ENCODE data around the gene GATA5. TPM values are rescaled to one million over a fixed set of nuclear protein-coding genes. Genes with fewer than 3 reads are reported as not detected.

The GATA5 gene
- total RNA-seq, 1 experiment from 2014 or later = 1.4 TPM

DNA sequence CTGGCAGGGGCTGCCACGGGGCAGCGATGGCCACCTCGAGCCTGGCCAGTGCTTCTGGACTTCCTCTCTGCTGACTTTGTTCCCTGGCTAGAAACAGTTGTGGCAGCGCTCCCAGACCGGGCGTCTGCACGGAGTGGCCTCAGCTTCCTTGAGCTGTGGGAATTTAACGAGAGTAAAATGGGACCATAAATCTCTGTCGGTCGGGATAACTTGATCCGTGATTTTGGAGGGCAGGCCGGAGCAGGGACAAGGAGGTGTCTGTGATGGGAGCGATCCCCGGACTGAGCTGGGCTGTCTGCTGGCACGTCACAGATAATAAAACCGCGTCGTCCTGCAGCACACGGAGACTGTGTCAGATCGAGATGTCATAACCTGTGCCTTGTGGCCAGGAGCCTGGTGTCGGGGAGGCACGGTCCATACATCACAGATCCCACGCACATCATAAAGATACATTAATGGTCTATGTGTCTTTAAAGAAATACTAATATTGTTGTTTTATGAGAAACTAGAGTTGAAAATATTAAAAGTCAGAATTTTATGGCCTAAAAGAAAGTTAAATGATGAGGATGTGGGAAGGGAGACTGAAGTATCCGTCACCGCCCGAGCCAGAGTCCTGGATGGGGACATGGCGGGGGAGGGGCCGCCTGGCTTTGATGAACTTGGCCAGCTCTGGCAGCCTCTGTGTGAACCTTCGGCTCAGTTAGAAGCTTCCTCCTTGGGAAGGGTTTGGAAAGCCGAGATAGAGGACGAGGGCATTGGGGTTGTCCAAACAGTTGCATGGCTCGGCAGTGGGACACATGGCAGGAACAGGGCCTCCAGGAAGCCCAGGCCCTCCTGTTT, 41.9 kb downstream of the GATA5 start (continued):
- TF ChIP-seq, protein P1, sequence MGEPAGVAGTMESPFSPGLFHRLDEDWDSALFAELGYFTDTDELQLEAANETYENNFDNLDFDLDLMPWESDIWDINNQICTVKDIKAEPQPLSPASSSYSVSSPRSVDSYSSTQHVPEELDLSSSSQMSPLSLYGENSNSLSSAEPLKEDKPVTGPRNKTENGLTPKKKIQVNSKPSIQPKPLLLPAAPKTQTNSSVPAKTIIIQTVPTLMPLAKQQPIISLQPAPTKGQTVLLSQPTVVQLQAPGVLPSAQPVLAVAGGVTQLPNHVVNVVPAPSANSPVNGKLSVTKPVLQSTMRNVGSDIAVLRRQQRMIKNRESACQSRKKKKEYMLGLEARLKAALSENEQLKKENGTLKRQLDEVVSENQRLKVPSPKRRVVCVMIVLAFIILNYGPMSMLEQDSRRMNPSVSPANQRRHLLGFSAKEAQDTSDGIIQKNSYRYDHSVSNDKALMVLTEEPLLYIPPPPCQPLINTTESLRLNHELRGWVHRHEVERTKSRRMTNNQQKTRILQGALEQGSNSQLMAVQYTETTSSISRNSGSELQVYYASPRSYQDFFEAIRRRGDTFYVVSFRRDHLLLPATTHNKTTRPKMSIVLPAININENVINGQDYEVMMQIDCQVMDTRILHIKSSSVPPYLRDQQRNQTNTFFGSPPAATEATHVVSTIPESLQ (CRISPR knock-in tag; IDR thresholded peaks at IDR 0.05) = no peak
- TF ChIP-seq, protein P2, sequence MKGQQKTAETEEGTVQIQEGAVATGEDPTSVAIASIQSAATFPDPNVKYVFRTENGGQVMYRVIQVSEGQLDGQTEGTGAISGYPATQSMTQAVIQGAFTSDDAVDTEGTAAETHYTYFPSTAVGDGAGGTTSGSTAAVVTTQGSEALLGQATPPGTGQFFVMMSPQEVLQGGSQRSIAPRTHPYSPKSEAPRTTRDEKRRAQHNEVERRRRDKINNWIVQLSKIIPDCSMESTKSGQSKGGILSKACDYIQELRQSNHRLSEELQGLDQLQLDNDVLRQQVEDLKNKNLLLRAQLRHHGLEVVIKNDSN (CRISPR knock-in tag; IDR thresholded peaks at IDR 0.05) = no peak
- no peak for TF ChIP-seq CREM (CRISPR knock-in tag; IDR thresholded peaks at IDR 0.05)

DNA sequence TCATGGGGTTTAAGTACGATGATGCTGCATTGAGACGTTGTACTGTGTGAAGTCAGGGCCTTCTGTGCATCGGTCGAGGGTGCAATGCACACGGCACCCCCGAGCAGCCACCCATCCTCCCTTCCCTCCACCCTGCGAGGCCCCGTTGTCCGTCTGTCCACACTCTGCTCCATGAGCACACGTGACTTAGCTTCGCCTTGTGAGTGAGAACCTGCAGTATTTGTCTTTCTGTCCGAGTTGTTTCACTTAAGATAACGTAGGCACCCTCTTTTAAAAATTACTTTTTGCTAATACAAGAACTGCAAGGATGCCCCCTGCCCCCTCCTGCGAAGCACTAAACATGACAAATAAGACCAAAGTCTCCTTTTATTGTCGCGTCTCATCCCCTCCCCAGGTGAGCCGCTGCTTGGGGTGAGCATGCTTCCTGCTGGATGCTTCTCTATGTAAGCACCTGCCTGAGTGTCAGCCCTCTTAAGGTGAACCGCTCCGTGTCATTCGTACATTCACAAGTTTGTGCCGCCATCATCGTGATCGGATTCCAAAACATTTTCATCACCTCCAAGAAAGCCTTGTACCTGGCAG, 44.8 kb downstream of the GATA5 start:
- Mint-ChIP-seq H3K9me3 (no peaks in the 10 kb centered on the region), H3K27me3 (ENCODE audit: low read depth) (no peaks in the 10 kb centered on the region; the same call in none of the 2 replicates), H3K36me3 (no peaks in the 10 kb centered on the region), H3K4me3 (no peak overlapping the region), H3K4me1 (peaks cover 36% of the 10 kb centered on the region), H3K27ac (no peak overlapping the region; the same call in 1 of the 2 replicates)
- ChIA-PET POLR2A (no interaction called here), CTCF (interaction anchor here (2.0 kb wide), 1 partner anchor 21 kb away, joined by 6 read pairs; no protein-coding TSS in a partner anchor)
- DNase-seq (ENCODE audit: low spot score) (no peak), ATAC-seq (no peak)
- TF ChIP-seq ZNF219 (CRISPR knock-in tag; IDR thresholded peaks at IDR 0.05; ENCODE audit: borderline replicate concordance) (no peak), ZNF396 (CRISPR knock-in tag; IDR thresholded peaks at IDR 0.05; ENCODE audit: borderline replicate concordance) (no peak), KAT7 (CRISPR knock-in tag; IDR thresholded peaks at IDR 0.05; ENCODE audit: borderline replicate concordance) (no peak)
- TF ChIP-seq, protein P3, sequence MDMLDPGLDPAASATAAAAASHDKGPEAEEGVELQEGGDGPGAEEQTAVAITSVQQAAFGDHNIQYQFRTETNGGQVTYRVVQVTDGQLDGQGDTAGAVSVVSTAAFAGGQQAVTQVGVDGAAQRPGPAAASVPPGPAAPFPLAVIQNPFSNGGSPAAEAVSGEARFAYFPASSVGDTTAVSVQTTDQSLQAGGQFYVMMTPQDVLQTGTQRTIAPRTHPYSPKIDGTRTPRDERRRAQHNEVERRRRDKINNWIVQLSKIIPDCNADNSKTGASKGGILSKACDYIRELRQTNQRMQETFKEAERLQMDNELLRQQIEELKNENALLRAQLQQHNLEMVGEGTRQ (CRISPR knock-in tag; IDR thresholded peaks at IDR 0.05) = 0 out of 2 replicates have a peak, but pooled peaks have one; percentile 41
- TF ChIP-seq, protein P4, sequence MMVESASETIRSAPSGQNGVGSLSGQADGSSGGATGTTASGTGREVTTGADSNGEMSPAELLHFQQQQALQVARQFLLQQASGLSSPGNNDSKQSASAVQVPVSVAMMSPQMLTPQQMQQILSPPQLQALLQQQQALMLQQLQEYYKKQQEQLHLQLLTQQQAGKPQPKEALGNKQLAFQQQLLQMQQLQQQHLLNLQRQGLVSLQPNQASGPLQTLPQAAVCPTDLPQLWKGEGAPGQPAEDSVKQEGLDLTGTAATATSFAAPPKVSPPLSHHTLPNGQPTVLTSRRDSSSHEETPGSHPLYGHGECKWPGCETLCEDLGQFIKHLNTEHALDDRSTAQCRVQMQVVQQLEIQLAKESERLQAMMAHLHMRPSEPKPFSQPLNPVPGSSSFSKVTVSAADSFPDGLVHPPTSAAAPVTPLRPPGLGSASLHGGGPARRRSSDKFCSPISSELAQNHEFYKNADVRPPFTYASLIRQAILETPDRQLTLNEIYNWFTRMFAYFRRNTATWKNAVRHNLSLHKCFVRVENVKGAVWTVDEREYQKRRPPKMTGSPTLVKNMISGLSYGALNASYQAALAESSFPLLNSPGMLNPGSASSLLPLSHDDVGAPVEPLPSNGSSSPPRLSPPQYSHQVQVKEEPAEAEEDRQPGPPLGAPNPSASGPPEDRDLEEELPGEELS (CRISPR knock-in tag; IDR thresholded peaks at IDR 0.05) = no peak

DNA sequence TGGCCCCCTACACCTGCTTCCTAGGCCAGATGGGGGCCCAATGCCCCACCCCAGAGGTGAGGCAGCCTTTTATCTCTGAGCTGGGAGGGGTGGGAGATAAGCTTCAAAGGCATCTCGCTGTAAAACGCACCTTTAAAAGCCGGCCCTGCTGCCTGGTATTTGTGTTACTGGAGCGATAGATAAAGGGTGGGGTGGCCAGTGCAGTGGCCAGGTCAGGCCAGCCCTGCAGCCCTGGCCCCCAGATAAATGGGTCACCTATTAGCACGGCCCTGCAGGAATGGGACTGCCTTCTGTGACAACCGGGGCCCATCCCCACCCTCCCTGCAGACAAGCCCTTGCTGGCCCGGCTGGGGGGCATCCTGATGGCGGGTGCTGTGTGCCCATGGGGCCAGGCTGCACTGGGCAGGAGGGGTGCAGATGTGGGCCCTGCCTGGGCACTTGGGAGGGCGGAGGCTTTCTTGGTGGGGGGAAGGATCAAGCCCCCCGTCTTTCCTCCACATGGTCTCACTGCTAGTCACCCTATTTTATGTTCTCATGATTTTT, 45.4 kb downstream of the GATA5 start:
- Mint-ChIP-seq H3K27me3 (ENCODE audit: low read depth) (no peaks in the 10 kb centered on the region; the same call in none of the 2 replicates), H3K9me3 (no peaks in the 10 kb centered on the region), H3K27ac (no peak overlapping the region; the same call in 1 of the 2 replicates), H3K36me3 (no peaks in the 10 kb centered on the region), H3K4me1 (peaks cover 36% of the 10 kb centered on the region), H3K4me3 (no peak overlapping the region)
- no peak for ATAC-seq
- POLR2A ChIA-PET = no interaction called here
- no peak for DNase-seq (ENCODE audit: low spot score)
- CTCF ChIA-PET = interaction anchor here (0.7 to 2.0 kb wide), 2 partner anchors 20 to 65 kb away, joined by 3 to 6 read pairs; no protein-coding TSS in a partner anchor
- TF ChIP-seq, protein P5, sequence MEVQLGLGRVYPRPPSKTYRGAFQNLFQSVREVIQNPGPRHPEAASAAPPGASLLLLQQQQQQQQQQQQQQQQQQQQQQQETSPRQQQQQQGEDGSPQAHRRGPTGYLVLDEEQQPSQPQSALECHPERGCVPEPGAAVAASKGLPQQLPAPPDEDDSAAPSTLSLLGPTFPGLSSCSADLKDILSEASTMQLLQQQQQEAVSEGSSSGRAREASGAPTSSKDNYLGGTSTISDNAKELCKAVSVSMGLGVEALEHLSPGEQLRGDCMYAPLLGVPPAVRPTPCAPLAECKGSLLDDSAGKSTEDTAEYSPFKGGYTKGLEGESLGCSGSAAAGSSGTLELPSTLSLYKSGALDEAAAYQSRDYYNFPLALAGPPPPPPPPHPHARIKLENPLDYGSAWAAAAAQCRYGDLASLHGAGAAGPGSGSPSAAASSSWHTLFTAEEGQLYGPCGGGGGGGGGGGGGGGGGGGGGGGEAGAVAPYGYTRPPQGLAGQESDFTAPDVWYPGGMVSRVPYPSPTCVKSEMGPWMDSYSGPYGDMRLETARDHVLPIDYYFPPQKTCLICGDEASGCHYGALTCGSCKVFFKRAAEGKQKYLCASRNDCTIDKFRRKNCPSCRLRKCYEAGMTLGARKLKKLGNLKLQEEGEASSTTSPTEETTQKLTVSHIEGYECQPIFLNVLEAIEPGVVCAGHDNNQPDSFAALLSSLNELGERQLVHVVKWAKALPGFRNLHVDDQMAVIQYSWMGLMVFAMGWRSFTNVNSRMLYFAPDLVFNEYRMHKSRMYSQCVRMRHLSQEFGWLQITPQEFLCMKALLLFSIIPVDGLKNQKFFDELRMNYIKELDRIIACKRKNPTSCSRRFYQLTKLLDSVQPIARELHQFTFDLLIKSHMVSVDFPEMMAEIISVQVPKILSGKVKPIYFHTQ (CRISPR knock-in tag; IDR thresholded peaks at IDR 0.05) = no peak
- TF ChIP-seq, protein P6, sequence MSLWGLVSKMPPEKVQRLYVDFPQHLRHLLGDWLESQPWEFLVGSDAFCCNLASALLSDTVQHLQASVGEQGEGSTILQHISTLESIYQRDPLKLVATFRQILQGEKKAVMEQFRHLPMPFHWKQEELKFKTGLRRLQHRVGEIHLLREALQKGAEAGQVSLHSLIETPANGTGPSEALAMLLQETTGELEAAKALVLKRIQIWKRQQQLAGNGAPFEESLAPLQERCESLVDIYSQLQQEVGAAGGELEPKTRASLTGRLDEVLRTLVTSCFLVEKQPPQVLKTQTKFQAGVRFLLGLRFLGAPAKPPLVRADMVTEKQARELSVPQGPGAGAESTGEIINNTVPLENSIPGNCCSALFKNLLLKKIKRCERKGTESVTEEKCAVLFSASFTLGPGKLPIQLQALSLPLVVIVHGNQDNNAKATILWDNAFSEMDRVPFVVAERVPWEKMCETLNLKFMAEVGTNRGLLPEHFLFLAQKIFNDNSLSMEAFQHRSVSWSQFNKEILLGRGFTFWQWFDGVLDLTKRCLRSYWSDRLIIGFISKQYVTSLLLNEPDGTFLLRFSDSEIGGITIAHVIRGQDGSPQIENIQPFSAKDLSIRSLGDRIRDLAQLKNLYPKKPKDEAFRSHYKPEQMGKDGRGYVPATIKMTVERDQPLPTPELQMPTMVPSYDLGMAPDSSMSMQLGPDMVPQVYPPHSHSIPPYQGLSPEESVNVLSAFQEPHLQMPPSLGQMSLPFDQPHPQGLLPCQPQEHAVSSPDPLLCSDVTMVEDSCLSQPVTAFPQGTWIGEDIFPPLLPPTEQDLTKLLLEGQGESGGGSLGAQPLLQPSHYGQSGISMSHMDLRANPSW (CRISPR knock-in tag; conservative IDR thresholded peaks at IDR 0.05; ENCODE audit: low read depth) = no peak
- TF ChIP-seq TEAD1 (CRISPR knock-in tag; IDR thresholded peaks at IDR 0.05) (no peak), CBFB (CRISPR knock-in tag; IDR thresholded peaks at IDR 0.05; ENCODE audit: low read depth) (no peak), ZNF219 (CRISPR knock-in tag; IDR thresholded peaks at IDR 0.05; ENCODE audit: borderline replicate concordance) (no peak)
- TF ChIP-seq, protein P2 (CRISPR knock-in tag; IDR thresholded peaks at IDR 0.05) = no peak
- TF ChIP-seq, protein P1 (CRISPR knock-in tag; IDR thresholded peaks at IDR 0.05) = no peak
- TF ChIP-seq, protein P3 (CRISPR knock-in tag; IDR thresholded peaks at IDR 0.05) = no peak

All from WTC11 (cell line).